HG03097 (cell line): Measurements from ENCODE around the gene GRIK1.

ENCODE experiments used
- ATAC-seq: cut with Tn5 transposase; IDR thresholded peaks from one replicate; pipeline ENCODE4 v1.9.1; 2021; ENCODE audit not compliant: unreplicated experiment, low FRiP score

The GRIK1 gene

GRCh38 chr21:29506214-29506613, 433.6 kb downstream of the GRIK1 start:
- ATAC-seq = no peak

- no peak for ATAC-seq
Measured at GRCh38 chr21:29504751-29505321, 435.0 kb downstream of the GRIK1 start.

- no peak for ATAC-seq
Measured at GRCh38 chr21:29501451-29501850, 438.3 kb downstream of the GRIK1 start.

- no peak for ATAC-seq
Measured at GRCh38 chr21:29499734-29500343, 440.0 kb downstream of the GRIK1 start.

GRCh38 chr21:29499229-29499628, 440.6 kb downstream of the GRIK1 start:
- ATAC-seq = no peak

- no peak for ATAC-seq
Measured at GRCh38 chr21:29496337-29496736, 443.5 kb downstream of the GRIK1 start.

- ATAC-seq = no peak
Measured at GRCh38 chr21:29490016-29490415, 449.8 kb downstream of the GRIK1 start.

- no peak for ATAC-seq
Measured at GRCh38 chr21:29487154-29487553, 452.6 kb downstream of the GRIK1 start.
